ENCODE results near the gene LY6G5B.
"Not testable (repeated sequence)": the region's sequence is repeated elsewhere in the genome, so short reads cannot be mapped to it uniquely, and the experiment has no call there.

LY6G5B gene

DNA sequence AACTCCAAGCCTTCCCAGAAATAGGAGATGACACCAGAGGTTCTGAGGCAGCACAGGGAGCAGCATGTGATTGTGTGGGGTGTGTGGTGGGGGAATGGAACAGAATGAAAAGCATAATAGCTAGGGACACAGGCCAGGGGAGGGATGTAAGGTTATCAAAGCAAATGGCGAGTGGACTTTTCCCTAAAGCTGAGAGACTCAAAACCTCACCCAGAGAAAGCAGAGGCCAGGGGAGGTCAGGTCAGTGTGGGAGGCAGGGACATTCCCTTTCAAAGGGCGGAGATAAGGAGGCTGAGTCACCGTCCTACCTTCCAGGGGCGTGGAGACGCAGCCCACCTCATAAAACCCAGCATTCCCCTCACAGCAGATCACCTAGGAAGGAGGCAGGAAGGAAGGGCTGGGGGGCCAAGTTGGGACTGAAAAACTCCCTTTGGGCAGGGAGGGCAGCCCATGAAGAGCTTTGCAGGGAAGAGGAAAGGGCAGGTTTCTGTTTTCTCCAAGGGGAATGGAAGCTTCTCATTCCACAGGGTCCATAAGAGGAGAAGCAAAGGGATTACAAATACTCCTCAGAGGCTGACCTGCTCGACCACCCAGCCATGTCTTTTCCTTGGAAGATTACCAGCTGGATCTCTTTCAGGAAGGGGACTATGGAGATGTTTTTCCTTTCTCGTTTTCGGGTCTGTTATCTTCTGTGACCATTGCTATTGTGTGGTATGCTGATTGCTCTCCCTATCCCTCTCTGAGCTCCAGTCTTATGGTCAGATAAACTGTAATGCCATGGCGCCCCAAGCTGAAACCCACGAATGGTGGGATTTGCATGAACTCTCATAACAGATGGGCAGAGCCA is 20.7 kb downstream of the LY6G5B start:
- in situ Hi-C loops (cut with HindIII; ENCODE audit: low sequenced_read_pairs), result loop anchor here (5.0 kb wide), 1 partner anchor 42 kb away; no protein-coding TSS in a partner anchor

DNA sequence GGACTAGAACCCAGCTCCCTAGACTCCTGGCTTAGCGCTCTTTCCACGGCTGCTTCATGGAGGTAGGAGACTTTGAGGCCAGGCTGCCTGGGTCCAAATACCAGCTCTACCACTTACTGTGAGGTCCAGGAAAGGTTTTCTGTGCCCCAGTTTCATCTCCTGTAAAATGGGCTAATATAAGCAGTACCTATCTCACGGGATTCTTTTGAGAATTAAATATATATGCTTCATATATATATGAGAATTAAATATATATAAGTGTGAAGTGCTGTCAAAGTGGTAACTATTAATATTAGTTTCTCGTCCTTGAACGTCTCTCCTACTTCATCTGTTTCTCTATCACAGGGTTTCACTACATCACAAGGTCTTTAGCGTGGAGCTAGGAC is 21.3 kb downstream of the LY6G5B start:
- in situ Hi-C loops (cut with HindIII; ENCODE audit: low sequenced_read_pairs), result loop anchor here (5.0 kb wide), 1 partner anchor 41 kb away; no protein-coding TSS in a partner anchor

DNA sequence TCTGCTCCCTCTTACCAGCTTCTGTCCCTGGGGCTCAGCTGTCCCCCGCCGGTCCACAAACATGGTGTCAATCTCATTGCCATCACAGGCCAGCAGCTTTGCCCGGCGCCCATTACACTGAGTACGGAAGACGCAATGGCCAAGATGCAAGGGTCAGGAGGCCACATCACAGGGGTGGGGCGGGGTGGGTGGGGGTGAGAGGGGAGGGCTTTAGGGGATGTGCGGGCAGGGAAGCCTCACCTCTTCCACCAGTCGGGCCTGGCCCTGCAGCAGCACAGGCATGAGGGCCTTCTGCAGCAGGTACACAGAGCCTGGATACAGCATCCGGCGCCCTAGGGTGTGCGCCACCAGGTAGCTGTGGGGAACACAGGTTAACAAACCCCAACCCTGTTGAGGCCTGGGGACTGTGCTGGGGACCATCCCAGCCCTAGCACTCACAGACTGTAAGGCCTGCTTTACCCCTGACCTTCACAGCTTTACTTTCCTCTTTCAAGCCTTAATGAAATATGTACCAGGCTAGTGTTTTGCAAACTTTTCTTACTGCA is 21.9 kb downstream of the LY6G5B start:
- in situ Hi-C loops (cut with HindIII; ENCODE audit: low sequenced_read_pairs), result loop anchor here (5.0 kb wide), 1 partner anchor 41 kb away; no protein-coding TSS in a partner anchor

DNA sequence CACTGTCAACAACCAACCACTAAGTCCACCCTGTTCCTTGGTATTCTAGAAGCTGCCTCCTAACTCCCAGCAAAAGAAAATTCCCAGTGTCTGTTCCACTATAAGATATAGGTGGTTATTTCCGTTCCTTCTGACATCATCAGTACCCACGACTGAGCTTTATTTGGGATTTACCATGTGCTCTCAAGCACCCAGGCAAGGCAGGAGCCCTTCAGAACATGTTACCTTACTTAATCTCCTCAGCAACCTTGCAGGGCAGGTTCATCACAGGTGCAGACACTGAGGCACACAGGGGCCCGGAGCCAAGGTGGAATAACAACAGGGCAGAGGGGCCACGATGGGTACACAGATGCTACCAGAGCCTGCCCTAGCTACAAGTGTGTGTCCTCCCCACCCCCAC is 22.6 kb downstream of the LY6G5B start:
- in situ Hi-C loops (cut with HindIII; ENCODE audit: low sequenced_read_pairs), result loop anchor here (5.0 kb wide), 1 partner anchor 40 kb away; no protein-coding TSS in a partner anchor

DNA sequence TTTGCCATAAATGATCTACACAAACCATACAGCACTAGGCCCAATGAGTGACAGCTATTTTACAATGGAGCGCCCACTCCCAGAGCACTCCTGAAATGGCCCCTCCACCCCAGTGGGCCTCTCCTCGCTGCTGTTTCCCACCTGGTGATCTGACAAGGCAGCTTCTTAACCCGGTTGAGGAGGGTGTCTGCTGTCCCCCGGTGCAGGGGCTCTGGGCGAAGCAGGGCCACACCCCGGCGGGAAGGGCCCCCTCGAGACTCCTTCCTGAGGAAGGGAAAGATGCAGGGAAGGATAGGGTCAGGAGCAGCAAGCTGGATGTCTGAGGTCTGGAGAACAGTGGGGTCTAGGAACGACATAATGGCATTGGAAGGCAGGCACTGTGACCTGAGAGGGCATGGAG is 23.1 kb downstream of the LY6G5B start:
- in situ Hi-C loops (cut with HindIII; ENCODE audit: low sequenced_read_pairs), result loop anchor here (5.0 kb wide), 1 partner anchor 39 kb away; no protein-coding TSS in a partner anchor

DNA sequence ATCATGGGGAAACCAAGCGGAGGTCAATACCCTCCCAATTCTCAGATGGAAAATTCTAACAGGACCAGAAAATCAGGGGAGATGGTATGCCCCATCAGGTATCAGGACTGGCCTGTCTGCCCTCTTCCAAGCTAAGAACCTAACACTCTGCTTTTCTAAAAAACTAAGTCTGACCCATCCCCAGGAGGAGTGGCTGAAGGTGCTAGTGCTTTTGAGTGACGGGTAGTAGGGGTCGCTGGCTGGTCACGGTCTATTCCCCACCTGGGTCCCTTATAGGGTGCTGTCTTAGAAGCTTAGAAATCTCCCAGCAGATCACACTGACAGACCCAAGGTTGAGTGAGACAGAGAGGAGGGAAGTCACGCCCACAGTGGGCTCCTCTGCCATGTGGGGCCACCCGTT is 23.8 kb downstream of the LY6G5B start:
- in situ Hi-C loops (cut with HindIII; ENCODE audit: low sequenced_read_pairs), result loop anchor here (5.0 kb wide), 1 partner anchor 39 kb away; no protein-coding TSS in a partner anchor

DNA sequence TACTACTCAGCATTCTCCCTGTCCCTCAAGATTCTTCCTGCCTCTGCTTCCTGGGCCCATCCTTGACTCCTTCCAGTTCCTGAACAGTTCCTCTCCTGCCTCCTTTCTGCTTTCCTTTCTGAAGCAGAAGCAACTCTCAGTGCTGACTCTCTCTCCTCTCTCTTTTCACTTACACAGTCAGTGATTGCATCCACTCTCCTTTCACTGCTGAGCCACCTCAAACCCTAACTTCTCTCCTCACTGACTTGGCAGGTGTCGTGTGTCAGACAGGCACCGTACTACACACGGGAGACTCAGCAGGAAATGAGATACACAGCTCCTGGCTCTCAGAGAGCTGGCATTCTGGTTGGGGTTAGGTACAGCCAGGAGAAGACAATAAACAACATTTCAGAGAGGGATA is 27.8 kb downstream of the LY6G5B start:
- in situ Hi-C loops (cut with HindIII; ENCODE audit: low sequenced_read_pairs), result no loop called here

DNA sequence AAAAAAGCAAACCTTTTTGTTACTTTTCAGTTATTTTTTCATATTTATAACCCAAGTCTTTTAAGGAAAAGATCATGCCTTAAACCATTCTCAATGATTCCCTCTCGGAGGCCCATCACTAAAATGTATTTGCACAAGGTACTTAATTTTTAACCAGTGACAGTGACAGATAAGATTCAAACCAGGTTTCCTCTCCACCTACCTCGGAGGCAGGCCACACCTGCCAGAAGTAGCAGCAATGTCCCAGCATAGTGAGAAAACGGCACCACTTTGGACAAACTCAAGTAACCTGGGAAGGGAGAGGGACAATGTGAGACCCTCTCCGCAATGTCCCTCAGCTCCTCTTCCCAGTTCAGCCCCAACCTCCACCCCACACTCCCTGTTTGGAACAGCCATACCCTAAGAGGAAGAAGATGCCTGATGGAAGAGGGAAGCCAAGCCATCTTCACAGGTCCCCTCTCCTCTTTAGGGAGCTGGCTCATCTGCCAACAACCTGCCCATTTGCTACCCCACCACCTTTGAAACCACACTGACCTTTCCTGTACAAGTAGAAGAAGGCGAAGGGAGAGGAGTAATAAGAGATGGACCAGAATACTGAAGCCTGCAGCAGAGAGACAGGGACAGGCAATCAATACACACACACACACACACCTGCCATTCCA is 31.1 kb downstream of the LY6G5B start:
- in situ Hi-C loops (cut with HindIII; ENCODE audit: low sequenced_read_pairs), result no loop called here

DNA sequence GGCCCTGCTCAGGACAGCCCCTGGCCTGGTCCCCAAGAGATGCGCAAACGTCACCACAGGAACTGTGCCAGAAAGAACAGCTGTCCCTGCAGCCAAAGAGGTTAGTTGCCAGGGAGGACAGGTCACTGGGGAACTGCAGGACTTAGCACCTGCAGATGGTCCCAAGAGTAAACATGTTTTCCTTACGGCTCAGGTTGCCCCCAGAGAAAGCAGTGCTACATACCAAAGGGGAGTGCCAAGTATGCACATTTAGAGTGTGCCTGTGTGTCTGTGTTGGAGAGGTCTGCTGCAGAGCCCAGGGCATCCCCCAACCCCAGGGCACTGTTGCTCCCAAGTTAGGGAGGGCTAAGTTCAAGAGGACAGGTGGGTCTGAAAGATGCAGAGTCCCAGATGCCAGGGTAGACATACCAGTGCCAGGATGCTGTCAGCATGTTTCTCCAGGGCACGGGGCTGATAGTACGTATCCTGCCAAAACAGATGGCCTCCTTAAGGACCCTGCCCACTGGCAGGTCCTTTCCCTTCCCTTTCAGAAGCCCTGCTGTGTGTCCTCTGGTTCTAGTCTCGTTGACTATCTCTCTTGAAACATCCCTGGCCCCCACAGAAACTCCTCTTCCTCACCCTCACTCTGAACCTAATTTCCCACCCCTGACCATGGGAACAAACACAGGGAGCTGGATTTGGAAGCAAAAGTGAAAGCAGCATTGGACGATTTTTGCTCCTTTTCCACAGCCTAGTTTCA is 32.1 kb downstream of the LY6G5B start:
- in situ Hi-C loops (cut with HindIII; ENCODE audit: low sequenced_read_pairs), result no loop called here

DNA sequence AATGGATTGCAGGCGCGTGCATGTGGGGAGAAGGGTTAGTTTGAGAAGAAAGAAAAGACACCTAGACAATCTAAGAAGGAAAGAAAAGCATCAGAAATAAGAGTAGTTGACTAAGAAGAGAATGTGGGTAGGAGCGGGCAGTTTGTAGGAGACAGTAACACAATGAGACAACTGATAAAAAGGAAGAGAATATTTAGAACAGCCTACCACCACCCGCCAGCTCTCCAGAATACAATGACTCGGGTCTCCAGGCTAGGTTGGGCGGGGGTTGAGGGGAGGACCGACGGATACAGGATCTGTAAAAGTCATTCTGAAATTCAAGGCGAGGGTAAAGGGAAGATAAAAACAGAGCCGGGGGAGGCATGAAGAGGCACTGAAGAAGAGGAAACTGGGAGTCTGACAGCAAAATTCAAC is 32.6 kb downstream of the LY6G5B start:
- in situ Hi-C loops (cut with HindIII; ENCODE audit: low sequenced_read_pairs), result no loop called here

DNA sequence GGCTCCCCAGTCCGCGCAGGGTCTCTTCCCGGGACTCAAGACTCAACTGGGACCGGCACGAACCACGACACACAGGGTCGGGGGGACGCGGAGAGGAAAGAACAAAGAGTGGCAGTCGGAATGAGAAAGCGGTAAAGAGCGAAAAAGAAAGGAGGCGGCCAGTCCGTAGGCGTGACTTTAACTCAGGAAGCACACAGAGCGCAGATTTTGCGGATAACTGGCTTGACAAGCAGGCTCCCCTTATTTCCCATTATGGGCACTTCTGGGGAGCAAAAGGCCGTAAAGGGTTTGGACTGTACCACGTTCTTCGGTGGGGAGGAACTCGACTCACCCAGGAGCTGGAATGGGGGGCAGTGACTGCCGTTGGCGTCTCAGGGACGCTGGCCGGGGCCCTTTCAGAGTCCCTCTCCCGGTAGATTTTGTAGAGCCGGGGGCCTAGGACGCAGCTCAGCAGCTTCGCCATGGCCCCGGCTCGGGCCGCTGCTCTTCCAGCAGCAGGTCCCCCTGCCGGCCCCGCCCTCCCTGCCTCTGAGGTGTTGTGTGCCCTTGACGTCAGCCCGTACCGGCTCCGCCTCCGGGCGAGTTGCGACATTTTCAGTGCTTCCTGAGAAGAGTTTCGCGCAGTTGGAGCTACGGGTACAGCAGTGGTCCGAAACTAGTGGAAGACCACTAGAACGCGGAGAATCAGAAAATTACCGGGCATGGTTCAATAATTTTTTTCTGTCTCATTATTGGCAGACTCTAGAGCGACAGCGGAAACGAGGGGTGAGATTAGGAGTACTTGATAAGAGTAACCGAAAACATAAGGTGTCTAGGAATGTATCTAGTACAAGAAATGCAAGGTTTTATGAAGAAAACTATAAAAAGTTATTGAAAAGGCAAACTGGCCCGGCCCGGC is 33.3 kb downstream of the LY6G5B start, which contains the start of gene ABHD16A:
Gene ABHD16A, minus strand, starts transcription at position 506 of the 898 bp plus-strand sequence. Its CDS starts 43 bp downstream, at position 463.
- in situ Hi-C loops (cut with HindIII; ENCODE audit: low sequenced_read_pairs), result no loop called here

DNA sequence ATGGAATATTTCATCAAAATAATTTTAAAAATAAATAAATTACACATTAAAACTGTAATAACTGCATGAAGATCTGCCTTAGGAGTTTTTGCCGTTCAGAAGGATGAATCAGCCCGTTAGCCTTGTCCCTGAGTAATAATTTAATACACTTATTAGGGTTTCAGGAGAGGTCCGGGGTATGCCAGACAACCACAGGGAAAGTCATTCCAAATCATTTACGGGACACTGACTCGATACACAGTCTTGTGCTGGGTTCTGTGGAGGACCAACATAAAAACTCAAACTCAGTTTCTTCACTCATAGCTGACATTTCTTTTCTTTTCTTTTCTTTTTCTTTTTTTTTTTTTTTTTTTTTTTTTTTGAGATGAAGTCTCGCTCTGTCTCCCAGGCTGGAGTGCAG is 36.2 kb downstream of the LY6G5B start:
- in situ Hi-C loops (cut with HindIII; ENCODE audit: low sequenced_read_pairs), result no loop called here

DNA sequence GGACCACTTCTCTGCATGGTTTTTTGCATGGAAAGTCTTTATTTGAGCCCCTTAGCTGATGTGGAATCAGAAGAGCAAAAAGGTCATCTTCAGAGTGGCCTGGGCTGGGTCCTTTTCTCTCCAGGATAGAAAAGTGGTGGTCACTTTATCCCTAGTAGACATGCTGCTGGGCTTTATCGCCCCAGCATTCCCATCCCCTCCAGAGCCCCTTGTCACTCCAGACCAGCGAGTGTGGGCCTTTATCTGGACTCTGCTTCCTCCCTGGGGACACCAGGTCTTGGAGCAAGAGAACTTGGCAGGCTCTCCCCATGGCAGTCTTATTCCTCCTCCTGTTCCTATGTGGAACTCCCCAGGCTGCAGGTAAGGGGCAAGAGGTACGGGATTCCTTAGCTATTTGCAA is 36.8 kb downstream of the LY6G5B start, which contains the start of gene LY6G6F:
Gene LY6G6F, plus strand, starts transcription at position 268 of the 400 bp plus-strand sequence. Its CDS starts 41 bp downstream, at position 309.
- in situ Hi-C loops (cut with HindIII; ENCODE audit: low sequenced_read_pairs), result no loop called here

DNA sequence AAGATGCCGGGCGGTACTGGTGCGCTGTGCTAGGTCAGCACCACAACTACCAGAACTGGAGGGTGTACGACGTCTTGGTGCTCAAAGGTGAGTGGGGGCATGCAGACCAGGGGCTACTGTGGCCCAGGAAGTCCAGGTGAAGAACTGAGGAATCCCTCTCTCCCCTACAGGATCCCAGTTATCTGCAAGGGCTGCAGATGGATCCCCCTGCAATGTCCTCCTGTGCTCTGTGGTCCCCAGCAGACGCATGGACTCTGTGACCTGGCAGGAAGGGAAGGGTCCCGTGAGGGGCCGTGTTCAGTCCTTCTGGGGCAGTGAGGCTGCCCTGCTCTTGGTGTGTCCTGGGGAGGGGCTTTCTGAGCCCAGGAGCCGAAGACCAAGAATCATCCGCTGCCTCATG is 37.9 kb downstream of the LY6G5B start:
- in situ Hi-C loops (cut with HindIII; ENCODE audit: low sequenced_read_pairs), result no loop called here

DNA sequence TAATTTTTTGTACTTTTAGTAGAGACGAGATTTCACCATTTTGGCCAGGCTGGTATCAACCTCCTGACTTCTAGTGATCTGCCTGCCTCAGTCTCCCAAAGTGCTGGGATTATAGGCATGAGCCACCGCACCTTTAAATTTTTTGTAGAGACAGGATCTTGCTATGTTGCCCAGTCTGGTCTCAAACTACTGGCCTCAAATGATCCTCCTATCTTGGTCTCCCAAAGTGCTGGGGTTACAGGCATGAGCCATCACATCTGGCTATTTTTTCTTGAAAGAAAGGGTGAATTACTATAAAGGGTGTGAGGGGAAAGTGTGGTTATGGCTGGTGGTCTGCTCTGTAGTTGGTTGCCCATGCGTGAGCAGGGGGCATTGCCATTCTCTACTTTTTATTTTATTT is 38.4 kb downstream of the LY6G5B start:
- in situ Hi-C loops (cut with HindIII; ENCODE audit: low sequenced_read_pairs), result no loop called here

DNA sequence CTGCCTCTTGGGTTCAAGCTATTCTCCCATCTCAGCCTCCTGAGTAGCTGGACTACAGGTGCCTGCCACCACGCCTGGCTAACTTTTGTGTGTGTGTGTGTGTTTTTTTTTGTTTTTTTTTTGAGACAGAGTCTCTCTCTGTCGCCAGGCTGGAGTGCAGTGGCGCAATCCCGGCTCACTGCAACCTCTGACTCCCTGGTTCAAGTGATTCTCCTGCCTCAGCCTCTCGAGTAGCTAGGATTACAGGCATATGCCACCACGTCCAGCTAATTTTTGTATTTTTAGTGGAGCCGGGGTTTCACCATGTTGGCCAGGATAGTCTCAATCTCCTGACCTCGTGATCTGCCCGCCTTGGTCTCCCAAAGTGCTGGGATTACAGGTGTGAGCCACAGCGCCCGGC is 39.4 kb downstream of the LY6G5B start:
- in situ Hi-C loops (cut with HindIII; ENCODE audit: low sequenced_read_pairs), result not testable (repeated sequence)

DNA sequence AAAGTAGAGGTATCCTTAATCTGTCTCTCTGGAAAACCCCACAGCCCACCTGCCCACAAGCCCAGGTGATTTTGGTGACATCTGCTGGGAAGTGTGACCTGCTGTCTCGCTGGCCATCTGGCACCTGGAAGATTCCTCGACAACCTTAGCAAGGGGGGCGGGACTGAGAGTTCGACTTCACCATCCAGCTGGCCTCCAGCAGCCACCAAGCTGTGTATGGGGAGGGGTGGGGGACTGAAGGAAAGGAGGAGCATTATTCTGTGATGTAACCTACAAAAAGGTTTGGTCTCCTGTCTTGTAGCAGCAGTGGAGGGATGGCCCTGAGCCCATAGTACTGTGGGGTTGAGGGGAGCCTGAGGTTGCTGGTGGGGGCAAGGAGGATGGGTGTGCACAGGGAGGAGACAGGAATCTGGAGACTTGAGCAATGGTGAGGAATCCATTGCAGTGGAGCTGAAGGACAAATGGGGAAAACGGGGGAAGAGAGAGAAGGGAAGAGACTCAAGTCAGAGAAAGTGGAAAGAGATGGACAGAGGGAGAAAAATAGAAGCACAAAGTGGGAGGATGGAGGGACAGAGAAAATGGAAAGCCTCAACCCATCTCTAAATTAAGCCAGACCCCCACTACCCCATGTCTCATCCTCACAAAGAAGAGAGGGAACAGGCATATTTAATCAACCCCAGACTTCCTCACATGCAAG is 40.9 kb downstream of the LY6G5B start:
- in situ Hi-C loops (cut with HindIII; ENCODE audit: low sequenced_read_pairs), result loop anchor here (5.0 kb wide), 1 partner anchor 63 kb away; no protein-coding TSS in a partner anchor

DNA sequence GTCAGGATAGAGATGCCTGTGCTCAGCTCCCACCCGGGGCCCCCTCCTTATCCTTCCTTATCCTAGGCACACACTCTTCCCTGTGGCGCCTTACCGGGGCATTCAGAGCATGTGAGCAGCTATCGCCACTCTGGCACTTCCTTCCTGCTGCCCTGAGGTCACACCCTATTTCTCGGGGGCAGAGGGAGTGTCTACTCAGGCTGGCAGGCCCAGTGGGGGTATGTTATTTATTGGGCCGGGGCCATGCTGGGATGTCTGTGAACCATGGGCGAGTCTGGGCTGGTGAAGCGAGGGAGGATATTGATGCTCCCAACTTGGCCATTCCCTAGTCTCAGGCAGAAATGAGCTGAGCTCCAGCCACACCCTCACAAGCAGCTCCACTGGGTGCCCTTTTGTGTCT is 41.5 kb downstream of the LY6G5B start:
- in situ Hi-C loops (cut with HindIII; ENCODE audit: low sequenced_read_pairs), result loop anchor here (5.0 kb wide), 1 partner anchor 64 kb away; no protein-coding TSS in a partner anchor

DNA sequence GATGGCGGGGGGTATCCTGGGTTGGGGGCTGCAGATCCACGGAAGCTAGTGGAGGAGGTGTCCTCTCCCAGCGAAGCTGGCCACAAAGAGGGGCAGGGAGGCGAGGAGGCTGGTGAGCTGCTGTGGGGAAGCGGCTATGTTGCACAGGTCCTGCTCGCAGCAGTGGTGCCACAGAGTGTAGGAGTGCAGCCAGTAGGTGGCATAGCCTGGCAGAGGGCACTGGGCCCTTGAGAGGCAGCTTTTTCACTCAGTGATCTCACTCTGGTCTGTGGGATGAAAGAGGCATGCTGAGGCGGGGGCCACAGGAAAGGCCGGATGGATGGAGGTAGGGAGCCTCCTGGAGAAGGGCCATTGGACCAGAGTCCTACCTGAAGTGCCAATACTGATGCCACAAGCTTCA is 42.5 kb downstream of the LY6G5B start:
- in situ Hi-C loops (cut with HindIII; ENCODE audit: low sequenced_read_pairs), result loop anchor here (5.0 kb wide), 1 partner anchor 65 kb away; no protein-coding TSS in a partner anchor
